Measurements from ENCODE around the gene NDUFB7.

The NDUFB7 gene

DNA sequence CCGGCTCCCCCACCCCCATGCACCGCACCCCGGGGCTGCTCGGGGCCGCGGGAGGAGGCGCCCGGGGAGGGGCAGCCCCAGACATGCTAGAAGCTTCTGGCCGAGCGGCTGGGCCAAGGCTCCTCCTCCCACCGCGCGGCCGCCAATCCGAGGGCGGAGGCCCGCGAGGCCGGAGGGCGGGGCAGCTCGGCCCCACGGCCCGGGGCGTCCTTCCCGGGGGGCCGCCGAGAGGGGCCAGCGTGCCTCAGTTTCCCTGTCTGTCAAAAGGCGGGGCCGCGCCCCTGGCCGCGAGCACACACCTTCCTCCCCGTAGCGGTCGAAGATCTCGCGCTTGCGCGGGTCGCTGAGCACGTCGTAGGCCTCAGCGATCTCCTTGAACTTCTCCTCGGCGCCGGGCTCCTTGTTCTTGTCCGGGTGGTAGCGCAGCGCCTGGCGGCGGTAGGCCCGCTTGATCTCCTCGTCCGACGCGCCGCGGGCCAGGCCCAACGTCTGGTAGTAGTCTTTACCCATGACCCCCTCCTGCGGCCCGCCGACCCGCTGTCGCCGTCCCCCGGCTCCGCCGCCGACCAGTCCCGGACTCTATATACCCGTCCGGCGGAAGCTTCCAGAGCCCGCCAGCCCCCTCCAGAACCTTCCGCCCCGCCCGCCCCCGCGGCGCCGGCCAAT, 53.9 kb downstream of the NDUFB7 start, which contains the start of gene DNAJB1:
TSS of gene DNAJB1 (minus strand) at position 558 of the 666 bp plus-strand sequence. CDS start at position 510, 48 bp downstream.
- Histone ChIP-seq H3K36me3 (ENCODE audit: control insufficient read depth in 2 of 2, insufficient read depth in 1 of 2, low read length in 2 of 2) (peaks cover 3 to 39% of the 10 kb centered on the region in 2 experiments; a peak in 1 of 3 replicates), H3K4me1 (ENCODE audit: control insufficient read depth, insufficient read depth, low read length) (no peaks in the 10 kb centered on the region; the same call in 1 of the 2 replicates), H3K9me3 (ENCODE audit: control insufficient read depth, insufficient read depth, low read depth, low read length) (no peaks in the 10 kb centered on the region), H3K4me3 (ENCODE audit: low read depth, low read length) (peak within 1 kb of the TSS; percentile 97), H3K27ac (ENCODE audit: extremely low read depth, low read depth, low read length) (peak within 1 kb of the TSS; percentile 96)
- ChIA-PET POLR2A (interaction anchor here (0.5 to 2.6 kb wide), 33 partner anchors 8 to 383 kb away, joined by 3 to 48 read pairs (median 4); partner anchors contain the start of genes ASF1B, GIPC1, NDUFB7 and TECR), CTCF (interaction anchor here (0.6 to 2.1 kb wide), 2 partner anchors 12 to 14 kb away, joined by 5 read pairs; no protein-coding TSS in a partner anchor)
- TF ChIP-seq ZNF561 (tag by site-specific recombination; IDR thresholded peaks at IDR 0.05; ENCODE audit: borderline replicate concordance) (peak; percentile 65; the same call in 1 of the 2 replicates), ZNF211 (tag by site-specific recombination; IDR thresholded peaks at IDR 0.05; ENCODE audit: low read depth) (no peak), ZBTB48 (tag by site-specific recombination; IDR thresholded peaks at IDR 0.05) (no peak), GFI1B (tag by site-specific recombination; IDR thresholded peaks at IDR 0.05) (no peak), FEZF1 (tag by site-specific recombination; IDR thresholded peaks at IDR 0.05) (peak; percentile 24; the same call in 1 of the 2 replicates), PRDM1 (tag by site-specific recombination; IDR thresholded peaks at IDR 0.05) (no peak), ZNF311 (tag by site-specific recombination; IDR thresholded peaks at IDR 0.05; ENCODE audit: borderline replicate concordance) (no peak), ZNF416 (tag by site-specific recombination; IDR thresholded peaks at IDR 0.05) (no peak), ZEB2 (tag by site-specific recombination; IDR thresholded peaks at IDR 0.05) (peak; percentile 78), ZNF843 (tag by site-specific recombination; IDR thresholded peaks at IDR 0.05) (peak; percentile 63), KLF1 (tag by site-specific recombination; IDR thresholded peaks at IDR 0.05) (peak; percentile 54; the same call in 1 of the 2 replicates), ZNF423 (tag by site-specific recombination; IDR thresholded peaks at IDR 0.05) (no peak), ZFHX2 (tag by site-specific recombination; conservative IDR thresholded peaks at IDR 0.05) (peak; percentile 6; the same call in 1 of the 2 replicates), GLIS1 (tag by site-specific recombination; IDR thresholded peaks at IDR 0.05) (peak; percentile 84), ZNF302 (tag by site-specific recombination; IDR thresholded peaks at IDR 0.05; ENCODE audit: low read depth) (no peak)
- TF ChIP-seq, protein P1, sequence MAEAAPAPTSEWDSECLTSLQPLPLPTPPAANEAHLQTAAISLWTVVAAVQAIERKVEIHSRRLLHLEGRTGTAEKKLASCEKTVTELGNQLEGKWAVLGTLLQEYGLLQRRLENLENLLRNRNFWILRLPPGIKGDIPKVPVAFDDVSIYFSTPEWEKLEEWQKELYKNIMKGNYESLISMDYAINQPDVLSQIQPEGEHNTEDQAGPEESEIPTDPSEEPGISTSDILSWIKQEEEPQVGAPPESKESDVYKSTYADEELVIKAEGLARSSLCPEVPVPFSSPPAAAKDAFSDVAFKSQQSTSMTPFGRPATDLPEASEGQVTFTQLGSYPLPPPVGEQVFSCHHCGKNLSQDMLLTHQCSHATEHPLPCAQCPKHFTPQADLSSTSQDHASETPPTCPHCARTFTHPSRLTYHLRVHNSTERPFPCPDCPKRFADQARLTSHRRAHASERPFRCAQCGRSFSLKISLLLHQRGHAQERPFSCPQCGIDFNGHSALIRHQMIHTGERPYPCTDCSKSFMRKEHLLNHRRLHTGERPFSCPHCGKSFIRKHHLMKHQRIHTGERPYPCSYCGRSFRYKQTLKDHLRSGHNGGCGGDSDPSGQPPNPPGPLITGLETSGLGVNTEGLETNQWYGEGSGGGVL (tag by site-specific recombination; IDR thresholded peaks at IDR 0.05) = peak; percentile 49
- TF ChIP-seq, protein P2, sequence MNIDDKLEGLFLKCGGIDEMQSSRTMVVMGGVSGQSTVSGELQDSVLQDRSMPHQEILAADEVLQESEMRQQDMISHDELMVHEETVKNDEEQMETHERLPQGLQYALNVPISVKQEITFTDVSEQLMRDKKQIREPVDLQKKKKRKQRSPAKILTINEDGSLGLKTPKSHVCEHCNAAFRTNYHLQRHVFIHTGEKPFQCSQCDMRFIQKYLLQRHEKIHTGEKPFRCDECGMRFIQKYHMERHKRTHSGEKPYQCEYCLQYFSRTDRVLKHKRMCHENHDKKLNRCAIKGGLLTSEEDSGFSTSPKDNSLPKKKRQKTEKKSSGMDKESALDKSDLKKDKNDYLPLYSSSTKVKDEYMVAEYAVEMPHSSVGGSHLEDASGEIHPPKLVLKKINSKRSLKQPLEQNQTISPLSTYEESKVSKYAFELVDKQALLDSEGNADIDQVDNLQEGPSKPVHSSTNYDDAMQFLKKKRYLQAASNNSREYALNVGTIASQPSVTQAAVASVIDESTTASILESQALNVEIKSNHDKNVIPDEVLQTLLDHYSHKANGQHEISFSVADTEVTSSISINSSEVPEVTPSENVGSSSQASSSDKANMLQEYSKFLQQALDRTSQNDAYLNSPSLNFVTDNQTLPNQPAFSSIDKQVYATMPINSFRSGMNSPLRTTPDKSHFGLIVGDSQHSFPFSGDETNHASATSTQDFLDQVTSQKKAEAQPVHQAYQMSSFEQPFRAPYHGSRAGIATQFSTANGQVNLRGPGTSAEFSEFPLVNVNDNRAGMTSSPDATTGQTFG (tag by site-specific recombination; IDR thresholded peaks at IDR 0.05; ENCODE audit: borderline replicate concordance) = no peak
- TF ChIP-seq, protein P3, sequence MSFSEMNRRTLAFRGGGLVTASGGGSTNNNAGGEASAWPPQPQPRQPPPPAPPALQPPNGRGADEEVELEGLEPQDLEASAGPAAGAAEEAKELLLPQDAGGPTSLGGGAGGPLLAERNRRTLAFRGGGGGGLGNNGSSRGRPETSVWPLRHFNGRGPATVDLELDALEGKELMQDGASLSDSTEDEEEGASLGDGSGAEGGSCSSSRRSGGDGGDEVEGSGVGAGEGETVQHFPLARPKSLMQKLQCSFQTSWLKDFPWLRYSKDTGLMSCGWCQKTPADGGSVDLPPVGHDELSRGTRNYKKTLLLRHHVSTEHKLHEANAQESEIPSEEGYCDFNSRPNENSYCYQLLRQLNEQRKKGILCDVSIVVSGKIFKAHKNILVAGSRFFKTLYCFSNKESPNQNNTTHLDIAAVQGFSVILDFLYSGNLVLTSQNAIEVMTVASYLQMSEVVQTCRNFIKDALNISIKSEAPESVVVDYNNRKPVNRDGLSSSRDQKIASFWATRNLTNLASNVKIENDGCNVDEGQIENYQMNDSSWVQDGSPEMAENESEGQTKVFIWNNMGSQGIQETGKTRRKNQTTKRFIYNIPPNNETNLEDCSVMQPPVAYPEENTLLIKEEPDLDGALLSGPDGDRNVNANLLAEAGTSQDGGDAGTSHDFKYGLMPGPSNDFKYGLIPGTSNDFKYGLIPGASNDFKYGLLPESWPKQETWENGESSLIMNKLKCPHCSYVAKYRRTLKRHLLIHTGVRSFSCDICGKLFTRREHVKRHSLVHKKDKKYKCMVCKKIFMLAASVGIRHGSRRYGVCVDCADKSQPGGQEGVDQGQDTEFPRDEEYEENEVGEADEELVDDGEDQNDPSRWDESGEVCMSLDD (tag by site-specific recombination; IDR thresholded peaks at IDR 0.05) = peak; percentile 75
- TF ChIP-seq, protein P4, sequence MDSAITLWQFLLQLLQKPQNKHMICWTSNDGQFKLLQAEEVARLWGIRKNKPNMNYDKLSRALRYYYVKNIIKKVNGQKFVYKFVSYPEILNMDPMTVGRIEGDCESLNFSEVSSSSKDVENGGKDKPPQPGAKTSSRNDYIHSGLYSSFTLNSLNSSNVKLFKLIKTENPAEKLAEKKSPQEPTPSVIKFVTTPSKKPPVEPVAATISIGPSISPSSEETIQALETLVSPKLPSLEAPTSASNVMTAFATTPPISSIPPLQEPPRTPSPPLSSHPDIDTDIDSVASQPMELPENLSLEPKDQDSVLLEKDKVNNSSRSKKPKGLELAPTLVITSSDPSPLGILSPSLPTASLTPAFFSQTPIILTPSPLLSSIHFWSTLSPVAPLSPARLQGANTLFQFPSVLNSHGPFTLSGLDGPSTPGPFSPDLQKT (IDR thresholded peaks at IDR 0.05; ENCODE audit: borderline replicate concordance, low read depth, low read length) = 0 out of 2 replicates have a peak, but pooled peaks have one; percentile 64
- TF ChIP-seq, protein P5, sequence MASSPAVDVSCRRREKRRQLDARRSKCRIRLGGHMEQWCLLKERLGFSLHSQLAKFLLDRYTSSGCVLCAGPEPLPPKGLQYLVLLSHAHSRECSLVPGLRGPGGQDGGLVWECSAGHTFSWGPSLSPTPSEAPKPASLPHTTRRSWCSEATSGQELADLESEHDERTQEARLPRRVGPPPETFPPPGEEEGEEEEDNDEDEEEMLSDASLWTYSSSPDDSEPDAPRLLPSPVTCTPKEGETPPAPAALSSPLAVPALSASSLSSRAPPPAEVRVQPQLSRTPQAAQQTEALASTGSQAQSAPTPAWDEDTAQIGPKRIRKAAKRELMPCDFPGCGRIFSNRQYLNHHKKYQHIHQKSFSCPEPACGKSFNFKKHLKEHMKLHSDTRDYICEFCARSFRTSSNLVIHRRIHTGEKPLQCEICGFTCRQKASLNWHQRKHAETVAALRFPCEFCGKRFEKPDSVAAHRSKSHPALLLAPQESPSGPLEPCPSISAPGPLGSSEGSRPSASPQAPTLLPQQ (tag by site-specific recombination; IDR thresholded peaks at IDR 0.05) = peak; percentile 39
- TF ChIP-seq, protein P6, sequence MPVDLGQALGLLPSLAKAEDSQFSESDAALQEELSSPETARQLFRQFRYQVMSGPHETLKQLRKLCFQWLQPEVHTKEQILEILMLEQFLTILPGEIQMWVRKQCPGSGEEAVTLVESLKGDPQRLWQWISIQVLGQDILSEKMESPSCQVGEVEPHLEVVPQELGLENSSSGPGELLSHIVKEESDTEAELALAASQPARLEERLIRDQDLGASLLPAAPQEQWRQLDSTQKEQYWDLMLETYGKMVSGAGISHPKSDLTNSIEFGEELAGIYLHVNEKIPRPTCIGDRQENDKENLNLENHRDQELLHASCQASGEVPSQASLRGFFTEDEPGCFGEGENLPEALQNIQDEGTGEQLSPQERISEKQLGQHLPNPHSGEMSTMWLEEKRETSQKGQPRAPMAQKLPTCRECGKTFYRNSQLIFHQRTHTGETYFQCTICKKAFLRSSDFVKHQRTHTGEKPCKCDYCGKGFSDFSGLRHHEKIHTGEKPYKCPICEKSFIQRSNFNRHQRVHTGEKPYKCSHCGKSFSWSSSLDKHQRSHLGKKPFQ (tag by site-specific recombination; IDR thresholded peaks at IDR 0.05) = 0 out of 2 replicates have a peak, but pooled peaks have one; percentile 35
- TF ChIP-seq, protein P7, sequence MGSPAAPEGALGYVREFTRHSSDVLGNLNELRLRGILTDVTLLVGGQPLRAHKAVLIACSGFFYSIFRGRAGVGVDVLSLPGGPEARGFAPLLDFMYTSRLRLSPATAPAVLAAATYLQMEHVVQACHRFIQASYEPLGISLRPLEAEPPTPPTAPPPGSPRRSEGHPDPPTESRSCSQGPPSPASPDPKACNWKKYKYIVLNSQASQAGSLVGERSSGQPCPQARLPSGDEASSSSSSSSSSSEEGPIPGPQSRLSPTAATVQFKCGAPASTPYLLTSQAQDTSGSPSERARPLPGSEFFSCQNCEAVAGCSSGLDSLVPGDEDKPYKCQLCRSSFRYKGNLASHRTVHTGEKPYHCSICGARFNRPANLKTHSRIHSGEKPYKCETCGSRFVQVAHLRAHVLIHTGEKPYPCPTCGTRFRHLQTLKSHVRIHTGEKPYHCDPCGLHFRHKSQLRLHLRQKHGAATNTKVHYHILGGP (tag by site-specific recombination; IDR thresholded peaks at IDR 0.05) = no peak

All from HEK293 (cell line).